Stimulated activated CD8-positive, alpha-beta memory T cell treated with anti-CD3 and anti-CD28 coated beads, Interleukin-4, amount 100 ng/mL, for 4 hours (primary cell): ENCODE data around the gene KNDC1.
A peak's percentile ranks its signal among the peaks of the same experiment; 100 is the strongest.
"Not testable (repeated sequence)": the region's sequence is repeated elsewhere in the genome, so short reads cannot be mapped to it uniquely, and the experiment has no call there.

Source experiments
- DNase-seq, 2 donors: peaks; one replicate each; pipeline ENCODE4 v3.0.0-alpha.2; 2020; ENCODE audit warnings: low read depth in 2 of 2, low spot score in 1 of 2

The KNDC1 gene

GRCh38 chr10:133258818-133259601, 99.0 kb downstream of the KNDC1 start:
- DNase-seq = peak; percentile 68 to 77

- DNase-seq = no peak
These were observed 99.6 kb downstream of the KNDC1 start for GRCh38 chr10:133259602-133259989.

GRCh38 chr10:133260895-133261725, 101.1 kb downstream of the KNDC1 start:
- peak in 1 of 2 donors; percentile 61 for DNase-seq

- DNase-seq = peak; percentile 52 to 71
These were observed 101.8 kb downstream of the KNDC1 start for GRCh38 chr10:133261726-133262325.

GRCh38 chr10:133262696-133263095, 102.7 kb downstream of the KNDC1 start:
- DNase-seq = no peak

- DNase-seq = no peak
These were observed 103.7 kb downstream of the KNDC1 start for GRCh38 chr10:133263674-133264073.

GRCh38 chr10:133264461-133264860, 104.4 kb downstream of the KNDC1 start:
- DNase-seq = no peak

- DNase-seq = not testable (repeated sequence)
These were observed 105.0 kb downstream of the KNDC1 start for GRCh38 chr10:133265052-133265451.

- DNase-seq = no peak
These were observed 106.2 kb downstream of the KNDC1 start for GRCh38 chr10:133266056-133266795.

- no peak for DNase-seq
These were observed 107.3 kb downstream of the KNDC1 start for GRCh38 chr10:133267293-133267692.

GRCh38 chr10:133267829-133268228, 107.8 kb downstream of the KNDC1 start:
- DNase-seq = no peak

- no peak for DNase-seq
These were observed 108.5 kb downstream of the KNDC1 start for GRCh38 chr10:133268532-133268931.

GRCh38 chr10:133269367-133269766, 109.3 kb downstream of the KNDC1 start:
- no peak for DNase-seq

- no peak for DNase-seq
These were observed 110.2 kb downstream of the KNDC1 start for GRCh38 chr10:133270204-133270603.

GRCh38 chr10:133270773-133271297, 110.8 kb downstream of the KNDC1 start:
- DNase-seq = no peak

GRCh38 chr10:133271521-133272300, 111.7 kb downstream of the KNDC1 start:
- no peak for DNase-seq

- no peak for DNase-seq
These were observed 112.4 kb downstream of the KNDC1 start for GRCh38 chr10:133272301-133272963.

GRCh38 chr10:133272964-133273420, 113.0 kb downstream of the KNDC1 start:
- no peak for DNase-seq

- no peak for DNase-seq
These were observed 113.6 kb downstream of the KNDC1 start for GRCh38 chr10:133273534-133274143.
